ENCODE data around the gene HPS1.
A peak's percentile ranks its signal among the peaks of the same experiment; 100 is the strongest.

The HPS1 gene

DNA sequence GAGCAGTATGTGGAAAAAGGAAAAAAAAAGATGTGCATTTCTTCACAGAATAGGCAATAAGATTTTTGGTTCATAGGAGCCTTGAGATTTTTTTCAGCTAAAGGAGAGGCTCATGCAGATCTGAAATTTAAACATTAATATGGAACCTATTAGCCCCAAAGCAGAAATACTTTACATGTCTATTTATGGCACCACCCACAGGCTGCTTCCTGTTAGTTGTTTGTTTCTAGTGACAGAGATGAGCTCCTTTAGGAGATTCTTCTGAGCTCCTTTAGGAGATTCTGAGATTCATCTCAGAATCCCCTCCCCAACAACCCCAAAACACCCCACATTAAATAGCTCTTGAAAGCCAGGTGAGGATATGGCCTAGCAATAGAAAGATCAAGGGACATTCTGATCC is 27.9 kb upstream of the HPS1 start:
- H3K4me3 ChIP-seq (ENCODE audit: control insufficient read depth, low read depth, low read length), result no peak overlapping the region
- TF ChIP-seq, protein P1, sequence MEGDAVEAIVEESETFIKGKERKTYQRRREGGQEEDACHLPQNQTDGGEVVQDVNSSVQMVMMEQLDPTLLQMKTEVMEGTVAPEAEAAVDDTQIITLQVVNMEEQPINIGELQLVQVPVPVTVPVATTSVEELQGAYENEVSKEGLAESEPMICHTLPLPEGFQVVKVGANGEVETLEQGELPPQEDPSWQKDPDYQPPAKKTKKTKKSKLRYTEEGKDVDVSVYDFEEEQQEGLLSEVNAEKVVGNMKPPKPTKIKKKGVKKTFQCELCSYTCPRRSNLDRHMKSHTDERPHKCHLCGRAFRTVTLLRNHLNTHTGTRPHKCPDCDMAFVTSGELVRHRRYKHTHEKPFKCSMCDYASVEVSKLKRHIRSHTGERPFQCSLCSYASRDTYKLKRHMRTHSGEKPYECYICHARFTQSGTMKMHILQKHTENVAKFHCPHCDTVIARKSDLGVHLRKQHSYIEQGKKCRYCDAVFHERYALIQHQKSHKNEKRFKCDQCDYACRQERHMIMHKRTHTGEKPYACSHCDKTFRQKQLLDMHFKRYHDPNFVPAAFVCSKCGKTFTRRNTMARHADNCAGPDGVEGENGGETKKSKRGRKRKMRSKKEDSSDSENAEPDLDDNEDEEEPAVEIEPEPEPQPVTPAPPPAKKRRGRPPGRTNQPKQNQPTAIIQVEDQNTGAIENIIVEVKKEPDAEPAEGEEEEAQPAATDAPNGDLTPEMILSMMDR (conservative IDR thresholded peaks at IDR 0.05; ENCODE audit: control insufficient read depth, insufficient read depth, low read depth, low read length), result no peak
- DNase-seq (ENCODE audit: low read depth), result no peak

- H3K4me3 ChIP-seq (ENCODE audit: control insufficient read depth, low read depth, low read length), result no peak overlapping the region
- no peak for DNase-seq (ENCODE audit: low read depth)
- TF ChIP-seq, protein P1 (conservative IDR thresholded peaks at IDR 0.05; ENCODE audit: control insufficient read depth, insufficient read depth, low read depth, low read length), result no peak
These were observed 25.5 kb upstream of the HPS1 start for GRCh38 chr10:98472196-98472595.

DNA sequence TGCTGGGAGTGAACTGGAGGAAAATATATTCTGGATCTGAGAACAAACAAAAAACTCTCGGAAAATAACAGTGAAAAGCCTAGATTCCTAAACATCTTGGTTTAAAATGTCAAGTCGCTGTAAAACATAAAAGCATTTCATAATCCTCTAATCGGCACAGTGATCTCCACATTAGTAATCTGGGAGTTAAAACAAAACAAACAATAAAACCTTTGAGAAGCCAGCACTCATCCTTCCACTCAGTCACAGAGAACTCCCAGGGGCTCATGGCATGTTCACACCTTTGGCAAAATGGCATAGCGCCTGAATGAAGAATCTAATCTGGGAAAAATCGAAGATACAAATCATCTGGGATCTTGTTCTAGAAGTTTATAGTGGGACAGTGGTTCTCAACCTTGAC is 24.1 kb upstream of the HPS1 start:
- no peak overlapping the region for H3K4me3 ChIP-seq (ENCODE audit: control insufficient read depth, low read depth, low read length)
- DNase-seq (ENCODE audit: low read depth), result peak; percentile 10
- TF ChIP-seq, protein P1 (conservative IDR thresholded peaks at IDR 0.05; ENCODE audit: control insufficient read depth, insufficient read depth, low read depth, low read length), result no peak

GRCh38 chr10:98469001-98469931 is 22.5 kb upstream of the HPS1 start:
- no peak overlapping the region for H3K4me3 ChIP-seq (ENCODE audit: control insufficient read depth, low read depth, low read length)
- DNase-seq (ENCODE audit: low read depth), result peak; percentile 87
- TF ChIP-seq, protein P1 (conservative IDR thresholded peaks at IDR 0.05; ENCODE audit: control insufficient read depth, insufficient read depth, low read depth, low read length), result no peak

DNA sequence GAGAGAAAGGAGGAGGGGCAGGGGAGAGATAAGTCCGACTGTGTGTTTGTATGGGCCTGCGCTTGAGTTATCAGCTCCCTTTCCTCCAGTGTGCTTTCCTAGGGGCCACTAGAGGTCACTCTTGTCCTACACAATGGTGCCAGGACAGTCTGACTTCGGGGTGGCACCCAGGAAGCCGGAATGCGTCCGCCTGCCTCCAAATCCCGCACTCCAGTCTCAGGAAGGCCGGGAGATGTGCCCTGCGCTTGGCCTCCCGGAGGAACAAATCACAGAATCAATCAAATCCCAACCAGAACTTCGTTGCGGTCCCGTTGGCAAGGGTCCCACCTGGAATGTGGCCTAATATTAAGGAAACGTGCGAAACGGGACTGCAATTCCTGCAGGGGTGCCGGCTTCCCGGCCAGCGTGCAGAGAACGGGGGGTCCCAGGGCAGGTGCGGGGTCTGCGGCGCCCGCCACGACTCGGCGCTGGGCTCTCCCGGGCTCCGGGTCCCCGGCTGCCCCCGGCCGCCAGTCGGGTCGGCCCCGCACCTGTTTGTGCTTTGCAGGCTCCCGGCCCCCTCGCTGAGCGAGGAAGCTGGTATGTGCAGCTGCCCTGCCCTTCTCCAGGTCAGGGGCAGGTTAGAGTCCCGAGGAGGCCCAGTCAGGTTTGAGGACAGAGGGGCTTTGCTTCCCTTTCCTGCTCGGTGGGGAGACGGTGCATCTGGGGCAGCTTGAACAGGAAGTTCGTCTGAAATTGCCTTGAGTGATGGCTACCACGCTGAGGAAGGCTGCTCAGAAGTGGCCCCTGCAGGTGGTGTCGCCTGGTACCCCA is 21.0 kb upstream of the HPS1 start:
- DNase-seq (ENCODE audit: low read depth), result peak; percentile 87
- H3K4me3 ChIP-seq (ENCODE audit: control insufficient read depth, low read depth, low read length), result peak overlapping the region; percentile 44
- TF ChIP-seq, protein P1 (conservative IDR thresholded peaks at IDR 0.05; ENCODE audit: control insufficient read depth, insufficient read depth, low read depth, low read length), result peak; percentile 87

DNA sequence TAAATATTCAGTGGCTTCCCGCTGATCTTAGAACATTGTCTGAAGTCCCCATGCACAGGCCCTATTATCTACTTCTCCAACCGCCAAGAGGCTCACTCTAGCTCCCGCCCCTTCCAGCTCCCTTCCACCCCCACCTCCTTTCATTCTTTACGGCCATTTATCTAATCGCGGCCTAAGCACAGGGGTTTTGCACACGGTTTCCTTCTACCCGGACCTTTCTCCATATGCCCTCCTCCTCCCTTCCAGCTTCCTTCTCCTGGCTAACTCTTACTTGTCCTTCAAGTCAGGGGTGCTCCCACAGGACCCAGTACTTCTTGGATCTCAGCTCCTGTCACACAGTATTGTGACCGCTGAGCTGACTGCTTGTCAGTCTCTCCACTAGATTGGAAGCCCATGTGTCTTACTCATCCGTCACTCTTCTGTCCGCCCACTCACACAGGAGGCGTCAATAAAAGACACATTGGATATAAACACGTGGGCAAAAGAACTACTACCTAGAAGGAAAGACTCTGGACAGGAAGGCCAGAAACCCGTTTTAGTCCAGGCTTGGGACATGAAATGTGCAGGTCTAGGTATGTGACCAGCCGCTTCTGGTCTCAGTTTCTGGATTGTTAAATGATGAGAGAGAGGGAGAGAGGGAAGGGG is 20.2 kb upstream of the HPS1 start:
- DNase-seq (ENCODE audit: low read depth), result no peak
- no peak overlapping the region for H3K4me3 ChIP-seq (ENCODE audit: control insufficient read depth, low read depth, low read length)
- TF ChIP-seq, protein P1 (conservative IDR thresholded peaks at IDR 0.05; ENCODE audit: control insufficient read depth, insufficient read depth, low read depth, low read length), result no peak
